HG03175 (cell line): ENCODE measurements around the gene MARK2.

Experiments used
- ATAC-seq: cut with Tn5 transposase; IDR thresholded peaks from one replicate; pipeline ENCODE4 v1.9.1; 2021; ENCODE audit warnings: mild to moderate bottlenecking, moderate library complexity; ENCODE audit not compliant: unreplicated experiment

MARK2 gene

GRCh38 chr11:63829823-63830489 is 9.0 kb upstream of the MARK2 start:
- no peak for ATAC-seq

DNA sequence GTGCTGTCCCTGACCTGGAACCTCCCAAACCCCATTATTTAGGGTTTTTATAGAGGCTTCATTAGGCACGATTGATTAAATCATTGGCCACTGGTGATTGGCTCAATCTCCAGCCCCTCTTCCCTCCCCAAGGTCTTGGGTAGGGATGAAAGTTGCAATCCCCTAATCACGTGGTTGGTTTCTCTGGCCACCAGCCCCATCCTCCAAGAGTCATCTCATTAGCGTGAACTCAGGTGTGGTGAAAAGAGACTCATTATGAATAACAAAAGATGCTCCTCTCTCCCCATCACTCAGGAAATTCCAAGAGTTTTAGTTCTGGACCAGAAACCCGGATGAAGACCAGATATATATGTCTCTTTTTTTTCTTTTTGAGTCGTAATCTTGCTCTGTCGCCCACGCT is 7.6 kb upstream of the MARK2 start:
- no peak for ATAC-seq

DNA sequence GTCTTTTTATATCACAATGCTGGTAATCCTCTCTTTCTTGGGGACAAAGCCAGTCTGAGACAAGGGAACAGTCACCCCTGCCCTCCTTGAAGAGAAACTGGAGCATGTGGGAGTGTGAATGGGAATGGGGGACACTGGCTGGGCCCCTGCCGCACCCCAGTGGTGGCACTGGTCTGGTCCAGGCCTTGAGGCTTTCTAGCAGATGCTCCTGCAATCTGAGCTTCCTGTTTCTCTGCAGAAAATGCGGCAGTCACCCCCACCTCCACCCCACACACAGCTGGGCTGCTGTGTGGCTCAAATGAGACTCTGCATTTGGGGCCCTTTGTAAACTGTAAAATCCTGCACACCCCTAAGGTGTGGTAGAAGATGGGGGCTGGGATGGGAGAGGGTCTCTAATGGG is 6.6 kb upstream of the MARK2 start:
- no peak for ATAC-seq

- ATAC-seq = no peak
These were observed 5.9 kb upstream of the MARK2 start for GRCh38 chr11:63833048-63833447.

- no peak for ATAC-seq
These were observed 4.3 kb upstream of the MARK2 start for GRCh38 chr11:63834535-63835157.

DNA sequence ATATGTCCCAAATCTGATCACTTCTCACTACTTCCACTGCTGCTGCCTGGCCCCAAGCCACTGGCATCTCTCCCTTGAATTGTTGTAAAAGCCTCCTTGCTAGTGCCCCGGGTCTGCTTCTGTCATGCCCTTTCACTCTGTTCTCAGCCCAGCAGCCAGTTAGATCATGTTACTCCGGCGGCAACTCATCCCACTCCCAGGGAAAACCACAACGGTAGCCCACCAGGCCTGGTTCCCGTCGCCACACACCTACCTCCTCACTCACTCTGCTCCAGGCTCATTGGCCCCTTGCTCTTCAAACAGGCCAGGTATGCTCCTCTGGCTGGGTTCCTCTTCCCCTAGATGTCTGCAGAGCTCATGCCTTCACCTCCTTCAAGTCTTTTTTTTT is 3.8 kb upstream of the MARK2 start:
- ATAC-seq = no peak

- ATAC-seq = no peak
These were observed 1.8 kb upstream of the MARK2 start for GRCh38 chr11:63837027-63837688.

DNA sequence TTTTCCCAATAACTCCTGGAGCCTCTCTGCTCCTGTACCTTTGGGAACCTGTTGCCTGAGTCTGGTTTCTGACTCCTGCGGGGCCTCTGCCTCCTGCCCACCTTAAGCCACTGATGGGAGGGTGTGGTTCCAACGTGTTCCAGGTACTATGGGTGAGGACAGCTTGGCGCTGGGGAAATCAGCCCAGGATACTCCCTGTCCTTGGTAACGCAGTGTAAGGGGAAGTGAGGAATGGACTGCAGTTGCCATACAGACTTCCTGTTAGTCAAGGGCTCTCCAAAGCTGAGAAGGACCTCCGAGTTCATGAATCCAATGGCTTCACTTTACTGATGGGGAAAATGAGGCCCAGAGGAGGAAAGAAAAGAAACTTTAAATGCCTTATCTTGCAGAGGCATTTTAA is 1.2 kb upstream of the MARK2 start:
- no peak for ATAC-seq

GRCh38 chr11:63838150-63838677 is 696 bp upstream of the MARK2 start:
- ATAC-seq = no peak

- ATAC-seq = no peak
These were observed 822 bp downstream of the MARK2 start for GRCh38 chr11:63839508-63840355.

DNA sequence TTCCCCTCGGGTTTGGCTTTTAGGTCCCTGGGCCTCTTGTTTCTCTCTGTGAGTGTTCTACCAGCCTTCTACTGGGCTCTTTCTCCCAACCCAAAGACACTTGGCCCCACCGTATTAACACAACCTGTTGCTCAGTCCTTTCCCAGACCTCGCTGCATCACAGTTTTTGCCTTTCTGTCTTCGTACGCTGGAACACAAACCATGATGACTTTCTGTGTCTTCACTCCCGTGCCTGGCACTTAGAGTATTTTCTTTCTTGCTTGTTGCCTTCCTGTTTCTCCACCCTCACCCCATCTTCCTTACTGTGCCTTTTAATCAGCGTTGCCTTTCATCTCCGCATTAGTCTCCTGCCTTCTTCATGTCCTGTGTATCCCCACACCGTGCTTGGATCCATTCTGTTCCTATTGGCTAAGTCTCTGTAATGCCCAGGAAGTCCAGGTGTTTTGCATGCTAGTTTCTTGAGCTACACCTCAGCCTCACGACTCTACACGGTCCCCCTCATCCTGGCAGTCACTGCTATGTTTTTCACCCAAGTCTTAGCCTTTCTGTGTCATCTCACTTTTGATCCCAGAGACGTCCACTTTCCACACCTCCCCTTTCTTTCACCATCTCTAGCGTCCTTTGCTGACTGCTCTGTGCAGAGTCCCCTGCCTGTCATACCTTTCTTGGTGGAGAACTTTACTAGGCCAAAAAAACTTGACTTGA is 1.6 kb downstream of the MARK2 start:
- no peak for ATAC-seq

- ATAC-seq = no peak
These were observed 2.6 kb downstream of the MARK2 start for GRCh38 chr11:63841554-63841953.

GRCh38 chr11:63843041-63843440 is 4.1 kb downstream of the MARK2 start:
- no peak for ATAC-seq

DNA sequence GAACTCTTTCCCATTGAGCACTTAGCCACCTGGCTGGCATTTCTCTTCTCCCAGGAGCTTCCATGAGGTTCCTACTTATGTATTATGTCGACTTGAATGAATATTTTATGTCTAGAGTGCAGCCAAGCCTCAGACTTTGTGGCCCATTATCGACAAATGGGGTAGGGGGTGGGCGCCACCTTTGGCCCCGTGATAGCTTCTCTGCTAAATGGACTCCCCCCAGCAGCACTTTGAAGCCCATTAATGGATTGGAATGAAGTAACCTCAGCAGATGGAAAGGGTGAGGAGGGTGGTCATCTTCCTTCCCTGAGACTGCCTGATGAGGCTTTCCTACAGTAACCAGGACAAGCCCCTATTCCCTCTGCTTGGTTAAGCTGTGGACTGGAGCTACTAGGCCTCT is 5.9 kb downstream of the MARK2 start:
- no peak for ATAC-seq

GRCh38 chr11:63845303-63845702 is 6.4 kb downstream of the MARK2 start:
- no peak for ATAC-seq

DNA sequence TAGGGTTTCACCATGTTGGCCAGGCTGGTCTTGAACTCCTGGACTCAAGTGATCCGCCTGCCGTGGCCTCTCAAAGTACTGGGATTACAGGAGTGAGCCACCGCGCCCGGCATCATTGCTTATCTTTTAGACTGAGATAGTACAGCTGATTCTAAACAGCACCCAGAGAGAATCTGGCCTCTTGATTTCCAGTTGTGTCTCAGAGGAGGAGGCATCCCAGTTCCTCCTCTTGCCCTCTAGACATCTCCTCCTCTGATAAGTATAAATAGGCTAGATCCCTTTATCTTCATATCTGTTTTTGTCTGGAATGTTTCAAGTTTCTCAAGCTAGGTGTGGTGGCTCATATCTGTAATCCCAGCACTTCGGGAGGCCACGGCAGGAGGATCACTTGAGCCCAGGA is 7.0 kb downstream of the MARK2 start:
- no peak for ATAC-seq

GRCh38 chr11:63846897-63847296 is 8.0 kb downstream of the MARK2 start:
- no peak for ATAC-seq

GRCh38 chr11:63847363-63847762 is 8.5 kb downstream of the MARK2 start:
- ATAC-seq = no peak

DNA sequence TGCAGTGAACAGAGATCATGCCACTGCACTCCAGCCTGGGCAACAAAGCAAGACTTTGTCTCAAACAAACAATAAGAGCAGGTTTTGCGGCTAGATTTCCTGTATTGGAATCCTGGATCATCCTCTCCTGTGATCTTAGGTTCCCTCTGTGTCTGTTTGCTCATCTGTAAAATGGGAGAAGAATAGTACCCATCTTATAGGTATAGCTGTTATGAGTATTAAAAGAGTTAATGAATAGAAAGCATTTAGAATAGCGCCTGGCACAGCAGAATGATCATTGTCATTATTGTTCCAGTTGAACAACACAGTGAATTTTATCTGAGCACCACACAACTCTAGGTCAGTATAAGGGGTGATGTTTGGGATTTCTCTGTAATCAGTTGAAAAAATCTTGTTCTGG is 10.8 kb downstream of the MARK2 start:
- ATAC-seq = no peak

GRCh38 chr11:63850920-63851319 is 12.0 kb downstream of the MARK2 start:
- ATAC-seq = no peak

DNA sequence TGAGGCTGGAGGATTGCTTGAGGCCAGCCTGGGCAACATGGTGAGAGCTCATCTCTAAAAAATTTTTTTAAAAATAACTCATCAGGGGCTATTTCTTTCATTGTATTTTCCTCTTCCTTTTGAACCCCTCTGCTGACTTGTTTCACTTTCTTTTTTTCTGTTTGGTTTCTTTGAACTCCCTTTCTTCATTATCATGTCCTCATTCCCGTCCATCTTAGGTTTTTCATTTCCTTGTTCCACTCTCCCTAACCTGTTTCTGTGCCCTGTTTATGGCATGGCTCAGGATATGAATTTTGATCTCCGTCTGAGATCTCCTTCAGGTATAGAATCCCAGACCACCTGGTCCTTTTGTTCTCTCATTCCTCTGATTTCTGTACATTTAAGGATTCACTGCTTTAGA is 12.5 kb downstream of the MARK2 start:
- no peak for ATAC-seq
